Gastroesophageal sphincter (tissue), 4 donors: ENCODE data around the gene CCDC172. TPM values are rescaled to one million over a fixed set of nuclear protein-coding genes. Genes with fewer than 3 reads are reported as not detected.
A peak's percentile ranks its signal among the peaks of the same experiment; 100 is the strongest.
"Not testable (repeated sequence)": the region's sequence is repeated elsewhere in the genome, so short reads cannot be mapped to it uniquely, and the experiment has no call there.

Experiments used
- ATAC-seq: fragments of 150-250 bp; one replicate; pipeline ENCODE4 v1.9.1; 2016; ENCODE audit warnings: mild to moderate bottlenecking, moderate library complexity
- H3K27ac ChIP-seq, 4 donors: fragments of 200-600 bp; sonication (generic) in 3 of 4; 1 replicate in 3 of 4; 2 replicates in 1 of 4; pipeline ENCODE4 v1.5.1; 2016 to 2019
- H3K27me3 ChIP-seq: fragments of 200-600 bp; sonication (generic); one replicate; pipeline ENCODE4 v1.5.1; 2019
- H3K36me3 ChIP-seq, 2 donors: fragments of 200-600 bp; sonication (generic); one replicate each; pipeline ENCODE4 v1.5.1; 2019; ENCODE audit warnings: control low read depth in 1 of 2
- H3K4me1 ChIP-seq, 3 donors: fragments of 200-600 bp; sonication (generic); 1 replicate in 2 of 3; 2 replicates in 1 of 3; pipeline ENCODE4 v1.5.1; 2016 to 2019; ENCODE audit warnings: control low read depth in 2 of 3
- H3K4me3 ChIP-seq, 2 donors: fragments of 200-600 bp; sonication (generic); one replicate each; pipeline ENCODE4 v1.5.1; 2019; ENCODE audit warnings: mild to moderate bottlenecking in 1 of 2, moderate library complexity in 1 of 2
- H3K9me3 ChIP-seq, 3 donors: fragments of 200-600 bp; sonication (generic); one replicate each; pipeline ENCODE4 v1.5.1; 2017 to 2019; ENCODE audit warnings: control low read depth in 2 of 3
- CTCF ChIP-seq, 4 experiments: fragments of 200-600 bp in 2 of 4; fragments of 450-650 bp in 2 of 4; sonication (generic) in 1 of 4; IDR thresholded peaks; one replicate each; pipeline ENCODE4 v1.5.1; 2017 to 2019; ENCODE audit warnings: antibody characterized with exemption in 4 of 4, mild to moderate bottlenecking in 2 of 4, moderate library complexity in 2 of 4
- EP300 ChIP-seq: sonication (generic); formaldehyde crosslinking; IDR thresholded peaks from one replicate; pipeline ENCODE4 v1.6.1; 2017; ENCODE audit warnings: antibody characterized with exemption, mild to moderate bottlenecking
- POLR2A ChIP-seq, 2 donors: fragments of 450-650 bp; IDR thresholded peaks; one replicate each; pipeline ENCODE4 v1.6.1; 2017; ENCODE audit warnings: antibody characterized with exemption in 2 of 2, mild to moderate bottlenecking in 2 of 2, moderate library complexity in 1 of 2
- POLR2AphosphoS5 ChIP-seq: sonication (generic); formaldehyde crosslinking; IDR thresholded peaks from one replicate; pipeline ENCODE4 v1.6.1; 2017; ENCODE audit warnings: antibody characterized with exemption
- WGBS, 2 donors: methylation state at CpG; one replicate each; pipeline ENCODE4 v1.1.5; 2018; ENCODE audit warnings: low coverage in 1 of 2; 5-methylcytosine and 5-hydroxymethylcytosine counted together
- total RNA-seq, 4 donors: library from RNA; depleted of rRNA; stranded (reverse); fragments of >200 nt; gene quantifications; one replicate each; pipeline ENCODE4 v1.1.0, GENCODE V29; 2016

Gene CCDC172
- total RNA-seq, 4 donors from 2014 or later = not detected

- 75 to 88% methylated on average over 5 of the region's 5 CpGs for whole genome bisulfite sequencing, 2 donors
- Histone ChIP-seq H3K4me1 (no peaks in the 10 kb centered on the region), H3K27ac (no peak overlapping the region), H3K4me3 (no peak overlapping the region), H3K9me3 (no peaks in the 10 kb centered on the region), H3K27me3 (no peaks in the 10 kb centered on the region), H3K36me3 (no peaks in the 10 kb centered on the region)
- no peak for ATAC-seq
- TF ChIP-seq EP300 (no peak), POLR2A (IDR thresholded peaks at IDR 0.05) (no peak), POLR2AphosphoS5 (no peak), CTCF (IDR thresholded peaks at IDR 0.05) (no peak)
Observed at GRCh38 chr10:116382290-116382689, 58.0 kb downstream of the CCDC172 start.

GRCh38 chr10:116385311-116385710 lies 61.1 kb downstream of the CCDC172 start:
- Histone ChIP-seq H3K4me1 (no peaks in the 10 kb centered on the region), H3K36me3 (no peaks in the 10 kb centered on the region), H3K27ac (no peak overlapping the region), H3K27me3 (no peaks in the 10 kb centered on the region), H3K4me3 (no peak overlapping the region), H3K9me3 (no peaks in the 10 kb centered on the region)
- no peak for TF ChIP-seq POLR2AphosphoS5
- TF ChIP-seq CTCF (IDR thresholded peaks at IDR 0.05) = no peak
- TF ChIP-seq EP300 = no peak
- TF ChIP-seq POLR2A (IDR thresholded peaks at IDR 0.05) = no peak
- WGBS, 2 donors = 83% methylated on average over 2 of the region's 2 CpGs; no CpG with 5 or more reads in 1 of the 2 donors
- no peak for ATAC-seq

GRCh38 chr10:116385994-116386809 lies 62.0 kb downstream of the CCDC172 start:
- Histone ChIP-seq H3K36me3 (no peaks in the 10 kb centered on the region), H3K27ac (no peak overlapping the region), H3K9me3 (no peaks in the 10 kb centered on the region), H3K4me3 (no peak overlapping the region), H3K4me1 (no peaks in the 10 kb centered on the region), H3K27me3 (no peaks in the 10 kb centered on the region)
- TF ChIP-seq CTCF (IDR thresholded peaks at IDR 0.05) (peak; percentile 15 to 52 (median 40)), EP300 (no peak)
- no peak for ATAC-seq
- WGBS, 2 donors = 0% methylated on average over 1 of the region's 1 CpG

GRCh38 chr10:116393246-116393831 lies 69.1 kb downstream of the CCDC172 start:
- H3K27ac ChIP-seq, H3K36me3 ChIP-seq, H3K9me3 ChIP-seq, H3K4me3 ChIP-seq, H3K27me3 ChIP-seq, ATAC-seq, H3K4me1 ChIP-seq: not testable (repeated sequence)
- WGBS, 2 donors = 97% methylated on average over 6 to 11 of the region's 43 CpGs

- no peaks in the 10 kb centered on the region for H3K4me1 ChIP-seq
- peaks cover 5% of the 10 kb centered on the region for H3K27me3 ChIP-seq
- no peak overlapping the region for H3K27ac ChIP-seq
- TF ChIP-seq CTCF (IDR thresholded peaks at IDR 0.05) = no peak
- no peak for TF ChIP-seq POLR2AphosphoS5
- TF ChIP-seq EP300 = no peak
- TF ChIP-seq POLR2A (IDR thresholded peaks at IDR 0.05) = no peak
- no peak overlapping the region for H3K4me3 ChIP-seq
- WGBS, 2 donors = 54 to 95% methylated on average over 1 to 2 of the region's 13 CpGs
- ATAC-seq = no peak
- no peaks in the 10 kb centered on the region for H3K36me3 ChIP-seq
- H3K9me3 ChIP-seq = no peaks in the 10 kb centered on the region
Observed at GRCh38 chr10:116395223-116395985, 71.2 kb downstream of the CCDC172 start.
